GM19238 (cell line): ENCODE data around the gene GRAPL.
"Not testable (repeated sequence)": the region's sequence is repeated elsewhere in the genome, so short reads cannot be mapped to it uniquely, and the experiment has no call there.

Experiments
- DNase-seq: peaks from one replicate; pipeline ENCODE4 v3.0.0; 2011; ENCODE audit warnings: low spot score; ENCODE audit not compliant: insufficient read length

GRAPL gene

GRCh38 chr17:19127148-19127980 is at the start of gene GRAPL:
GRAPL (plus strand) TSS chr17:19127589; CDS start chr17:19127620, 31 bp downstream.
- DNase-seq, result not testable (repeated sequence)

- DNase-seq, result not testable (repeated sequence)
Measured at GRCh38 chr17:19088804-19089685, 38.3 kb upstream of the GRAPL start.

- not testable (repeated sequence) for DNase-seq
Measured at GRCh38 chr17:19090058-19090772, 37.2 kb upstream of the GRAPL start.

- not testable (repeated sequence) for DNase-seq
Measured at GRCh38 chr17:19092737-19093683, 34.4 kb upstream of the GRAPL start.

- not testable (repeated sequence) for DNase-seq
Measured at GRCh38 chr17:19093684-19094438, 33.5 kb upstream of the GRAPL start.

- not testable (repeated sequence) for DNase-seq
Measured at GRCh38 chr17:19108517-19108916, 18.9 kb upstream of the GRAPL start.

DNA sequence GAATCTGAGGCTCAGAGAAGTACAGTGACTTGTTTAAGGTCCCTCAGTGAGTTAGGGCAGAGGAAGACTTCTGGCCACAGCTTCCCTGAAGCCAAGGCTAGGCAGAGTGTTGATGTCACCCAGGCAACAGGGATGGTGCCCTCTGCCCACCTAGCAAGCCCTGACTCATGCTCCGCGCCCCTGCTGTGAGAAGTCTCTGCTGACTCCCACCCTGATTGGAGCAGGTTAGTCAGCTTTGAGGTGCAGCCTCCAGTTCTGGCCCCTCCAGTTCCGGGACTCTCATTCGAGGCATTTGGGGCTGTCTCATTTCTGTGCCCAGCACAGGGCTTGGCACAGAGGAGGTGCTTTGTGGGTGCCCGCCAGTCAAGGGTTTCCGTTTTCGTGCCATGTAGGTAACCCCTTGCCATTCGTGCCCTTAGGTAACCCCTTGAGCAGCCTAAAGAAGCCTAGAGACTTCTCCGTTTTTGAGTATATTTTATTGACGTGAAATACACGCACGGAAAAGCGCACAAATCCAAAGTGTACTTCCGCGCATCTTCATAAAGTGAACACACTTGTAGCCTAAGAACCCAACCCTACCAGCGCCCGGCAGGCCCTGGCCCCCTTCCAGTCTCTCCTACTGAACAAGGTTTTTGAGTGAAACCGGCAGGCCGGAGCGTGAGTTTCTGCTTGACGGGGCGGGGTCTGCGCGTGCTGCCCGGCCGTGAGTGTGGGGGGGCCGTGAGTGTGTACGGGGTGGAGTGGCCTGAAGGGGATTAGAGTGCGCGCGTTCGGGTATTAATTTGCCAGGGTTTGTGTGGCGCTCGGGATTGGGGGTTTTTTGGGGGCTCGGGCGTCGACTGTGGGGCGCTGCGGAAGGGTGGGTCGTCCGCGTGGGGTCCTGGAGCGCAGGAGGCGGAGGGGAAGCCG is 16.9 kb upstream of the GRAPL start:
- DNase-seq, result not testable (repeated sequence)

GRCh38 chr17:19111111-19111711 is 16.2 kb upstream of the GRAPL start:
- DNase-seq, result not testable (repeated sequence)

- DNase-seq, result not testable (repeated sequence)
Measured at GRCh38 chr17:19111801-19112458, 15.5 kb upstream of the GRAPL start.

DNA sequence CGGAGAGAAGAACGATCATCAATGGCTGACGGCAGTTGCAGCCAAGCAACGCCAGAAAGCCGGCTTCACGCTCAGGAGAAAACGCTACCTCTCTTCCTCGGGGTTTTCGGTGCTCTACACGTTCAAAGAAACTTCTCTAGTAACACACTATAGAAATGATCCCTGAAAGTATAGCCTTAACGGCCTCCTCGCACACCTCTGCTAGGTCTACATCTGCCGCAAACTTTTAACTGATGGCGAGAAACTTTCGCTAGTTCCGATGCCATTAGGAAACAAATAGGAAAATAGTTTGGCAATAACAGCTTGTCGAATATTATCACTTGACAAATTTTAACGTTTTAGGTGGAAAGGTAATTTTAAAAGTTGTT is 14.9 kb upstream of the GRAPL start:
- DNase-seq, result not testable (repeated sequence)

DNA sequence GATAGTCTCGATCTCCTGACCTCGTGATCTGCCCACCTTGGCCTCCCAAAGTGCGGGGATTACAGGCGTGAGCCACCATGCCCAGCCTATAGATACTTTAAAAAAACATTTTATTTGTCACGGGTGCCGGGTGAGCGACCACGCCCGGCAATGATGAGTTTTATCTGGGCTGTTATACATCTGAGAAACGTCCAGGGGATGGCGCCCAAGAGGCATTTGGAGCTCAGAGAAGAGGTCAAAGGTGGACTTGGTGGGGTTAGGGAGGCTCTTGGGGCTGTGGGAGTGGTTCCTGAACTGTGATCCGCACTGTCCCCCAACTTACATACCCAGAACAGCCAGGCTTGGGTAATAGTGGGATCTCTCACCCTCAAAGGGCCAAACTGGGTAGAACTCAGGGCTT is 8.7 kb upstream of the GRAPL start:
- DNase-seq, result not testable (repeated sequence)

DNA sequence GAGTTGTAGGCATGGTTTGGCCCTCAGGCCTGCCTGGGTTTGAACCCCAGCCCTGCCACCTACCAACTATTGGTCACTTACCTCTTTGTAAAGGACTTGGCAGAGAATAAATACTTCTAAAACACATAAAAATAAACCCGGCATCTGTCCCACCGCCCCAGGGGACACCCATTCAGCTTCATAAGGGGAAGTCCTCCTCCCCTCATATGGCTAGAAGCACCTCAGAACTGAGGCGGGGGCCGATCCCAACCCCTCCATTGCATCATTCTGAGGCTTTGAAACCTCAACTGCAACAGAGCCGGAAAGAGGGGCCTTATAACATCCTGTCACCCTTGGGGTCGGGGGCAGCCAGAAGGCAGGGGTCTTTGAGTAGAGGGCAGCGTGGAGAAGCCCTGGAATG is 2.1 kb upstream of the GRAPL start:
- DNase-seq, result not testable (repeated sequence)

- DNase-seq, result not testable (repeated sequence)
Measured at GRCh38 chr17:19129500-19129899, 2.1 kb downstream of the GRAPL start.

DNA sequence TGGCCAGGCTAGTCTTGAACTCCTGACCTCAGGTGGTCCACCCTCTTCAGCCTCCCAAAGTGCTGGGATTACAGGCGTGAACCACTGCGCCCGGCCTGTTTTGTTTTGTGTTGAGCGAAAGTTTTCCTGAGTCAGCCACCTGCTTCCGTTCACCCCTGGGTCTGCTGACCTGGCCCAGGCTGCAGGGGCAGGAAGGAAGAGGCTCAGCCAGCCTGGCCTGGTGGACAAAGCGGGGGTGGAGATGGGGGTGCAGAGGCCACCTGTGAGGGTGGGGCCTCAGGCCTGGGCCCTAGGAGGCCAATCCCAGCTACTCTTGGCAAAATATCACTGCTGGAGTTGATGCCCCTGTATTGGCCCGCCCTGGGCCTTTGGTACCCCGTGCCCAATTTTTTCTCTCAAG is 3.7 kb downstream of the GRAPL start:
- not testable (repeated sequence) for DNase-seq

GRCh38 chr17:19131772-19132171 is 4.4 kb downstream of the GRAPL start:
- not testable (repeated sequence) for DNase-seq

DNA sequence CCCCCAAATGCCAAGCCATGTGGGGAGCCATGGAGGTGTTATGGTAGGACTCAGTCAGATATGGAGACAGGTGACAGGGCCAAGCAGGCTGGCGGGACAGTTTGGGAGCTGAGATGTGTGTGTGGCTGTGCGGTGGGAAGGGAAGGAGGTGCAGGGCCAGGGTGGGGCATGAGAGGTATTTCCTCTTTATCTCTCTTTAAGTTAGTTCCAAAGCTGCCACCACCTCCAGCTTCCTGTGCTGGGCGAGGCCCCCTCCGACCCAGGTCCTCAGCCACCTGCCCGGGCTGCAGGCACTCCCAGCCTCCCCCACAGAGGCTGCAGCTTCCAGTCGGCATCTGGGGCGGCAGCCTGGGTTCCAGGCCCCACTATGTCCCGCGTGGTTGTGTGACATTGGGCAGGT is 6.4 kb downstream of the GRAPL start:
- not testable (repeated sequence) for DNase-seq

DNA sequence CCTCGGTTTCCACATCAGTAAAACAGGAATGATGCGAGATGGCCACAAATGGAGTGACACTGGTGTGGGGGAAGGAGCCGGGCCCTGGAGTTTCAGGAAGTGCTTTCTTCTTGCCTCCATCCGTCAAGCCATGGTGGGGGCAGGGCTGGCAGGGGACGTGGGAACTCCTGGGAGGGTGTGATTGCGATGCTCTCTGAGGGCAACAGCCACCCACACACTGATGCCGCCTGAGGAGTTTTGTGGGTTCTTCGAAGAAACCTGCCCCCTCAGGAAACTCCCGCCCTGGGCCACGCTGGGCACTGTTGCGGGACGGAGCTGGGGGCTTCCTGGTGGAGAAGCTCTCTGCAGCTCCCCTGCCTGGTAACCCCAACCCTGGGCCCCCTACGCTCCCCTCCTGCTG is 8.0 kb downstream of the GRAPL start:
- not testable (repeated sequence) for DNase-seq

DNA sequence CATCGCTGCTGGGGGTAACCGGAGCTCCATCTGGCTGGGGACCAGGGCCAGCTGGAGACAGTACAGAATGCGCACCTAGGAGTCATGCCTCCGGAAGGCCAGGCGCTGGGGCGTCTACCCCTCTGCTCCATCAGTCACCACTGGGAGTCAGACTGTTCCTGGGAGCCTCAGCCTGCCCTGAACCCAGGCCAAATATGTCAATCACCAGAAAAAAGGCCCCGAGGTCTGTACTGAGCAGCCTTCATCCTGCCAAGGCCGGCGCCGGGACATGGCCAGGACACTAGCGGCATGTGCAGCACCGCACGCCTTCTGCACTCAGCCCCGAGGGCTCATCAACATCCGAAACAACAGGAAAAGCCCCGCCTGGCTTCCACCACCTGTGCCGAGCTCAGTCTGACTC is 8.7 kb downstream of the GRAPL start:
- DNase-seq, result not testable (repeated sequence)
